HepG2 (cell line): Measurements from ENCODE around the gene TASP1. TPM values are rescaled to one million over a fixed set of nuclear protein-coding genes. Genes with fewer than 3 reads are reported as not detected.

Experiments used
- ATAC-seq: fragments of 200-7000 bp; cut with Tn5 transposase; 3 replicates; pipeline ENCODE4 v1.9.1; 2020; ENCODE audit warnings: mild to moderate bottlenecking, moderate library complexity
- BruUV-seq: library from RNA; stranded (reverse); fragments of 400-500 nt; replicated peaks from 2 replicates; lab custom pipeline; 2021; lab: Mats Ljungman, UMichigan
- CTCF ChIA-PET: fragments of 300-600 bp; formaldehyde crosslinking; extraction: SDS; loops from one replicate; lab custom pipeline; 2021; ENCODE audit warnings: low total read pairs, inconsistent platforms, low intra/inter-chr PET ratio; lab: Yijun Ruan, JAX
- POLR2A ChIA-PET: fragments of 350-600 bp; sonication (Branson Sonifier 250); formaldehyde crosslinking; loops from one replicate; lab custom pipeline; 2020; ENCODE audit warnings: antibody characterized with exemption, inconsistent platforms; lab: Yijun Ruan, JAX
- DNase-seq: peaks from one replicate; pipeline ENCODE4 v3.0.0-alpha.2; 2015; ENCODE audit warnings: low spot score
- FAIRE-seq: peaks from 3 replicates; lab custom pipeline; 2011; peaks lifted over from hg19 to GRCh38; lab: Jason Lieb, UNC
- H2AFZ ChIP-seq: one replicate; pipeline ENCODE4 v1.6.1; 2011; ENCODE audit warnings: low read length, inconsistent platforms
- H3K27ac ChIP-seq: fragments of 300-600 bp; 3 replicates; pipeline ENCODE4 v1.8.0; 2011; ENCODE audit warnings: mixed run types, mild to moderate bottlenecking, mixed read lengths, low read length, inconsistent platforms; ENCODE audit not compliant: insufficient read depth; ENCODE audit errors: extremely low read length
- H3K27me3 ChIP-seq, 2 experiments: fragments of 200-600 bp in 1 of 2; 2 replicates in 1 of 2; 3 replicates in 1 of 2; pipeline versions ENCODE4 v1.6.0 to v1.8.0; 2011; ENCODE audit warnings: low read length in 2 of 2, mild to moderate bottlenecking in 2 of 2, moderate library complexity in 2 of 2, inconsistent platforms in 1 of 2; ENCODE audit not compliant: insufficient read depth in 2 of 2, control insufficient read depth in 1 of 2
- H3K36me3 ChIP-seq, 2 experiments: fragments of 200-600 bp in 1 of 2; replicated peaks in 1 of 2; 2 replicates in 1 of 2; 3 replicates in 1 of 2; pipeline versions ENCODE4 v1.5.1 to v1.8.0; 2011; ENCODE audit warnings: low read length in 2 of 2, inconsistent platforms in 1 of 2; ENCODE audit not compliant: insufficient read depth in 2 of 2, control insufficient read depth in 1 of 2
- H3K4me1 ChIP-seq: 2 replicates; pipeline ENCODE4 v1.5.1; 2012; ENCODE audit warnings: low read length, inconsistent platforms; ENCODE audit not compliant: insufficient read depth
- H3K4me2 ChIP-seq: 2 replicates; pipeline ENCODE4 v1.6.0; 2011; ENCODE audit warnings: low read depth, low read length, inconsistent platforms
- H3K4me3 ChIP-seq, 3 experiments: fragments of 200-600 bp in 1 of 3; sonication (generic), shearing (Covaris generic) in 1 of 3; replicated peaks in 1 of 3; 2 replicates each; pipeline ENCODE4 v1.5.1; 2011 to 2016; ENCODE audit warnings: low read length in 3 of 3, inconsistent platforms in 2 of 3, low read depth in 2 of 3, mild to moderate bottlenecking in 2 of 3, control low read depth in 1 of 3, mixed read lengths in 1 of 3; ENCODE audit not compliant: insufficient read depth in 1 of 3
- H3K79me2 ChIP-seq: one replicate; pipeline ENCODE4 v1.6.1; 2011; ENCODE audit warnings: low read length, inconsistent platforms; ENCODE audit not compliant: insufficient read depth
- H3K9ac ChIP-seq: 2 replicates; pipeline ENCODE4 v1.6.0; 2011; ENCODE audit warnings: mild to moderate bottlenecking, low read depth, low read length, inconsistent platforms; ENCODE audit not compliant: insufficient read depth
- H3K9me3 ChIP-seq: 2 replicates; pipeline ENCODE4 v1.5.1; 2012; ENCODE audit warnings: mild to moderate bottlenecking, low read length
- H4K20me1 ChIP-seq: 2 replicates; pipeline ENCODE4 v1.6.0; 2011; ENCODE audit warnings: inconsistent platforms, mild to moderate bottlenecking, low read length, moderate library complexity; ENCODE audit not compliant: insufficient read depth
- ADNP ChIP-seq: sonication (generic); formaldehyde crosslinking; IDR thresholded peaks from 2 replicates; pipeline ENCODE4 v1.4.0; 2020; ENCODE audit warnings: missing genetic modification reagents
- ATRX ChIP-seq: sonication (generic); formaldehyde crosslinking; IDR thresholded peaks from 2 replicates; pipeline ENCODE4 v1.4.0; 2020; ENCODE audit warnings: missing genetic modification reagents, borderline replicate concordance
- HMG20B ChIP-seq: conservative IDR thresholded peaks from 2 replicates; pipeline ENCODE4 v1.6.1; 2016; ENCODE audit warnings: missing genetic modification reagents, missing compliant biosample characterization
- ZNF12 ChIP-seq: sonication (generic); formaldehyde crosslinking; IDR thresholded peaks from 2 replicates; pipeline ENCODE4 v1.5.0; 2020; ENCODE audit warnings: missing genetic modification reagents
- ZNF607 ChIP-seq: sonication (generic); formaldehyde crosslinking; IDR thresholded peaks from 2 replicates; pipeline ENCODE4 v1.5.1; 2020; ENCODE audit warnings: missing genetic modification reagents, mild to moderate bottlenecking, borderline replicate concordance
- ZNF703 ChIP-seq: sonication (generic); formaldehyde crosslinking; IDR thresholded peaks from 2 replicates; pipeline ENCODE4 v1.5.1; 2020; ENCODE audit warnings: missing genetic modification reagents, mild to moderate bottlenecking, moderate library complexity, borderline replicate concordance
- ZNF879 ChIP-seq: sonication (generic); formaldehyde crosslinking; IDR thresholded peaks from 2 replicates; pipeline ENCODE4 v1.8.1; 2023; ENCODE audit warnings: missing genetic modification reagents
- in situ Hi-C: cut with HindIII; loops from 2 replicates; pipeline ENCODE4 v1.10.0; 2017; ENCODE audit warnings: low pct_unique_long_range_greater_than_20kb; ENCODE audit not compliant: extremely low pct_ligation_motif_present
- intact Hi-C: fragments of 100-400 bp; cut with micrococcal nuclease; formaldehyde crosslinking; loops from one replicate; pipeline ENCODE4 v1.10.0; 2022; ENCODE audit not compliant: unreplicated experiment
- polyA plus RNA-seq, 8 experiments: library from polyadenylated mRNA; depleted of rRNA in 3 of 8; stranded (reverse) in 7 of 8; unstranded in 1 of 8; fragments of >200 nt; fragmentation: Illumina TruSeq in 4 of 8; extraction: Trizol in 4 of 8; gene quantifications; 2 replicates each; pipeline versions ENCODE4 v1.2.1 to v1.2.3, GENCODE V29; 2011 to 2016; ENCODE audit warnings: low read depth in 4 of 8, missing spikeins in 1 of 8, mixed read lengths in 1 of 8; ENCODE audit not compliant: insufficient read depth in 1 of 8
- total RNA-seq, 5 experiments: library from RNA; depleted of rRNA; stranded (reverse); fragments of >200 nt; fragmentation: Illumina TruSeq; extraction: Trizol; gene quantifications; 2 replicates each; pipeline ENCODE4 v1.2.3, GENCODE V29; 2016; ENCODE audit warnings: low read depth in 1 of 5
- TF ChIP-seq, protein P1 (sequence below): sonication (generic); formaldehyde crosslinking; IDR thresholded peaks from 2 replicates; pipeline ENCODE4 v1.4.0; 2020; ENCODE audit warnings: missing genetic modification reagents
- TF ChIP-seq, protein P2 (sequence below): sonication (generic); formaldehyde crosslinking; IDR thresholded peaks from 2 replicates; pipeline ENCODE4 v1.5.1; 2020; ENCODE audit warnings: missing genetic modification reagents, mild to moderate bottlenecking, borderline replicate concordance

TASP1 gene
- total and polyA plus RNA-seq, 2 of the 13 experiments (the other 11 are each of a cell fraction or from before 2014, with no cell fraction given): 10.0 to 25.2 TPM

DNA sequence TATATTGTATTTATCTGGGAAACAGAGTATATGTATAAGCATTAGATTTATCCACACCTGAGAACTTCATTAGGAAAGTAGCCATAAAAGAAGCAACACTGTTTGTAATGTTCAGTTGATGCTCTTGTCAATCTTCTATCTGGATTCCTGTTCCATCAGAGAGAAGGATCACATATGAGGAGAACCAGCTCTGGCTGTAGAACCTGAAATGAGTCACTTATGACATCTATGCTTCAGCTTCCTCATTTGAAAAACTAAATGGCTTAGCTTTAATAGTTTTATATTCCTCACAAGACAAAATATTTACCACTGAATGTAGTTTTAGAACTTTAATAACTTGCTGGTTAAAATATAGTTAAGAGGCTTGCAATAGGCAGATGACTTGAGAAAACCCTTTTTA lies 144.7 kb downstream of the TASP1 start:
- intact Hi-C loops: no loop called here
- H3K36me3 ChIP-seq: no peaks in the 10 kb centered on the region
- in situ Hi-C loops: no loop called here
- CTCF ChIA-PET: no interaction called here
- POLR2A ChIA-PET: no interaction called here
- TF ChIP-seq ZNF12 (CRISPR knock-in tag): no peak
- TF ChIP-seq, protein P1, sequence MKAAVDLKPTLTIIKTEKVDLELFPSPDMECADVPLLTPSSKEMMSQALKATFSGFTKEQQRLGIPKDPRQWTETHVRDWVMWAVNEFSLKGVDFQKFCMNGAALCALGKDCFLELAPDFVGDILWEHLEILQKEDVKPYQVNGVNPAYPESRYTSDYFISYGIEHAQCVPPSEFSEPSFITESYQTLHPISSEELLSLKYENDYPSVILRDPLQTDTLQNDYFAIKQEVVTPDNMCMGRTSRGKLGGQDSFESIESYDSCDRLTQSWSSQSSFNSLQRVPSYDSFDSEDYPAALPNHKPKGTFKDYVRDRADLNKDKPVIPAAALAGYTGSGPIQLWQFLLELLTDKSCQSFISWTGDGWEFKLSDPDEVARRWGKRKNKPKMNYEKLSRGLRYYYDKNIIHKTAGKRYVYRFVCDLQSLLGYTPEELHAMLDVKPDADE (CRISPR knock-in tag): no peak
- no peak for TF ChIP-seq ADNP (CRISPR knock-in tag)
- TF ChIP-seq ATRX (CRISPR knock-in tag): no peak
- TF ChIP-seq HMG20B: no peak
- TF ChIP-seq ZNF879 (CRISPR knock-in tag): no peak
- no peak for TF ChIP-seq ZNF703 (CRISPR knock-in tag)
- TF ChIP-seq ZNF607 (CRISPR knock-in tag): no peak
- TF ChIP-seq, protein P2, sequence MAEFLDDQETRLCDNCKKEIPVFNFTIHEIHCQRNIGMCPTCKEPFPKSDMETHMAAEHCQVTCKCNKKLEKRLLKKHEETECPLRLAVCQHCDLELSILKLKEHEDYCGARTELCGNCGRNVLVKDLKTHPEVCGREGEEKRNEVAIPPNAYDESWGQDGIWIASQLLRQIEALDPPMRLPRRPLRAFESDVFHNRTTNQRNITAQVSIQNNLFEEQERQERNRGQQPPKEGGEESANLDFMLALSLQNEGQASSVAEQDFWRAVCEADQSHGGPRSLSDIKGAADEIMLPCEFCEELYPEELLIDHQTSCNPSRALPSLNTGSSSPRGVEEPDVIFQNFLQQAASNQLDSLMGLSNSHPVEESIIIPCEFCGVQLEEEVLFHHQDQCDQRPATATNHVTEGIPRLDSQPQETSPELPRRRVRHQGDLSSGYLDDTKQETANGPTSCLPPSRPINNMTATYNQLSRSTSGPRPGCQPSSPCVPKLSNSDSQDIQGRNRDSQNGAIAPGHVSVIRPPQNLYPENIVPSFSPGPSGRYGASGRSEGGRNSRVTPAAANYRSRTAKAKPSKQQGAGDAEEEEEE (CRISPR knock-in tag): no peak
- FAIRE-seq (no peak), ATAC-seq (no peak), DNase-seq (no peak)
- H3K9ac ChIP-seq: no peak overlapping the region
- H3K4me2 ChIP-seq: no peak overlapping the region
- BruUV-seq: no TSS peak
- H3K79me2 ChIP-seq: no peaks in the 10 kb centered on the region
- H4K20me1 ChIP-seq: no peaks in the 10 kb centered on the region
- H3K4me1 ChIP-seq: no peaks in the 10 kb centered on the region
- H2AFZ ChIP-seq: no peak overlapping the region
- no peak overlapping the region for H3K4me3 ChIP-seq
- H3K27ac ChIP-seq: no peak overlapping the region
- H3K27me3 ChIP-seq: no peaks in the 10 kb centered on the region
- no peaks in the 10 kb centered on the region for H3K9me3 ChIP-seq
